T-helper 9 cell (primary cell): ENCODE data around the gene SCOC.

Experiments
- DNase-seq: peaks from one replicate; pipeline ENCODE4 v3.0.0-alpha.2; 2020
- total RNA-seq, 2 donors: gene quantifications; one replicate each; lab custom pipeline; 2026; lab: John Stamatoyannopoulos, UW

Gene SCOC
- 12.1 to 35.1 reads per million in 2 donors for total RNA-seq

GRCh38 chr4:140373328-140374129 lies at the start of gene SCOC:
Gene SCOC (plus strand): TSS chr4:140373646. CDS start chr4:140379171, 5,525 bp downstream.
- DNase-seq = peak; percentile 93

GRCh38 chr4:140326395-140326993 lies 47.0 kb upstream of the SCOC start:
- no peak for DNase-seq

- DNase-seq = no peak
Observed at GRCh38 chr4:140330311-140330900, 43.0 kb upstream of the SCOC start.

- DNase-seq = no peak
Observed at GRCh38 chr4:140331245-140331644, 42.2 kb upstream of the SCOC start.

- DNase-seq = no peak
Observed at GRCh38 chr4:140331876-140332275, 41.6 kb upstream of the SCOC start.

GRCh38 chr4:140332734-140333133 lies 40.7 kb upstream of the SCOC start:
- DNase-seq = no peak

- no peak for DNase-seq
Observed at GRCh38 chr4:140333523-140333922, 39.9 kb upstream of the SCOC start.

- no peak for DNase-seq
Observed at GRCh38 chr4:140335076-140335475, 38.4 kb upstream of the SCOC start.

GRCh38 chr4:140336730-140337129 lies 36.7 kb upstream of the SCOC start:
- no peak for DNase-seq

GRCh38 chr4:140342620-140343019 lies 30.8 kb upstream of the SCOC start:
- DNase-seq = no peak

GRCh38 chr4:140343303-140343702 lies 30.1 kb upstream of the SCOC start:
- no peak for DNase-seq

- no peak for DNase-seq
Observed at GRCh38 chr4:140344101-140344500, 29.3 kb upstream of the SCOC start.

- no peak for DNase-seq
Observed at GRCh38 chr4:140344621-140345020, 28.8 kb upstream of the SCOC start.

- no peak for DNase-seq
Observed at GRCh38 chr4:140346136-140346535, 27.3 kb upstream of the SCOC start.

GRCh38 chr4:140349816-140350215 lies 23.6 kb upstream of the SCOC start:
- DNase-seq = no peak

- no peak for DNase-seq
Observed at GRCh38 chr4:140351093-140352075, 22.1 kb upstream of the SCOC start.

- DNase-seq = no peak
Observed at GRCh38 chr4:140353786-140354185, 19.7 kb upstream of the SCOC start.

- no peak for DNase-seq
Observed at GRCh38 chr4:140355288-140355687, 18.2 kb upstream of the SCOC start.

- DNase-seq = no peak
Observed at GRCh38 chr4:140357868-140358267, 15.6 kb upstream of the SCOC start.

GRCh38 chr4:140358281-140358680 lies 15.2 kb upstream of the SCOC start:
- no peak for DNase-seq

GRCh38 chr4:140359562-140360427 lies 13.7 kb upstream of the SCOC start:
- DNase-seq = peak; percentile 75

GRCh38 chr4:140361099-140361498 lies 12.3 kb upstream of the SCOC start:
- no peak for DNase-seq
